CD4-positive, alpha-beta T cell (primary cell): ENCODE data around the gene IL12A. TPM values are rescaled to one million over a fixed set of nuclear protein-coding genes. Genes with fewer than 3 reads are reported as not detected.

ENCODE experiments used
- ATAC-seq: fragments of 200-7000 bp; cut with Tn5 transposase; one replicate; pipeline ENCODE4 v1.10.0; 2022; ENCODE audit warnings: mild to moderate bottlenecking; ENCODE audit not compliant: poor library complexity
- CTCF ChIA-PET: fragments of 350-600 bp; sonication (Branson Sonifier 250); formaldehyde crosslinking; loops from one replicate; lab custom pipeline; 2021; ENCODE audit warnings: antibody characterized with exemption, inconsistent platforms; lab: Charles Lee
- POLR2A ChIA-PET: fragments of 350-600 bp; sonication (Branson Sonifier 250); formaldehyde crosslinking; loops from one replicate; lab custom pipeline; 2021; ENCODE audit warnings: antibody characterized with exemption, inconsistent platforms; lab: Charles Lee
- DNase-seq, 14 experiments: peaks; one replicate each; pipeline ENCODE4 v3.0.0-alpha.2; 2013 to 2020; ENCODE audit warnings: mixed read lengths in 2 of 14
- H3K27ac ChIP-seq, 2 donors: one replicate each; pipeline versions ENCODE4 v1.5.1 to v1.7.0; 2013; ENCODE audit warnings: low read length in 2 of 2, low read depth in 1 of 2, mild to moderate bottlenecking in 1 of 2
- H3K27me3 ChIP-seq, 2 experiments: 1 replicate in 1 of 2; 2 replicates in 1 of 2; pipeline versions ENCODE4 v1.6.1 to v1.7.0; 2013; ENCODE audit warnings: low read length in 2 of 2, control low read depth in 1 of 2, mild to moderate bottlenecking in 1 of 2, moderate library complexity in 1 of 2; ENCODE audit not compliant: insufficient read depth in 2 of 2, control insufficient read depth in 1 of 2
- H3K36me3 ChIP-seq: one replicate; pipeline ENCODE4 v1.6.1; 2013; ENCODE audit warnings: low read length, control low read depth; ENCODE audit not compliant: insufficient read depth
- H3K4me1 ChIP-seq: one replicate; pipeline ENCODE4 v1.6.1; 2013; ENCODE audit warnings: low read length, control low read depth; ENCODE audit not compliant: insufficient read depth
- H3K4me3 ChIP-seq: one replicate; pipeline ENCODE4 v1.5.1; 2013; ENCODE audit warnings: mild to moderate bottlenecking, low read length, moderate library complexity
- H3K9me3 ChIP-seq, 2 experiments: 1 replicate in 1 of 2; 2 replicates in 1 of 2; pipeline versions ENCODE4 v1.6.1 to v1.7.0; 2013; ENCODE audit warnings: low read length in 2 of 2, mild to moderate bottlenecking in 2 of 2, control low read depth in 1 of 2, moderate library complexity in 1 of 2; ENCODE audit not compliant: control insufficient read depth in 1 of 2, insufficient read depth in 1 of 2
- H3K27ac Mint-ChIP-seq: one replicate; pipeline ENCODE4 v1.8.0; 2020; ENCODE audit warnings: mixed read lengths
- H3K27me3 Mint-ChIP-seq: one replicate; pipeline ENCODE4 v1.8.0; 2021; ENCODE audit warnings: mixed read lengths
- H3K36me3 Mint-ChIP-seq: one replicate; pipeline ENCODE4 v1.8.0; 2021; ENCODE audit warnings: low read depth, mixed read lengths
- H3K4me1 Mint-ChIP-seq: one replicate; pipeline ENCODE4 v1.8.0; 2021; ENCODE audit warnings: low read depth, mixed read lengths
- H3K4me3 Mint-ChIP-seq: one replicate; pipeline ENCODE4 v1.8.0; 2020; ENCODE audit warnings: mild to moderate bottlenecking, mixed read lengths
- H3K9me3 Mint-ChIP-seq: one replicate; pipeline ENCODE4 v1.8.0; 2020; ENCODE audit warnings: mixed read lengths
- CTCF ChIP-seq: fragments of 200-600 bp; IDR thresholded peaks from one replicate; pipeline ENCODE4 v1.8.0; 2022; ENCODE audit warnings: antibody characterized with exemption, mild to moderate bottlenecking
- intact Hi-C, 2 experiments: fragments of 100-400 bp; cut with DNase I in 1 of 2; cut with micrococcal nuclease in 1 of 2; formaldehyde crosslinking; loops; one replicate each; pipeline versions ENCODE4 v1.15.1 to v1.9.0; 2023 to 2025; cut with DNase I, micrococcal nuclease
- total RNA-seq, 174 experiments: library from RNA in 2 of 174; stranded (reverse) in 2 of 174; gene quantifications; one replicate each; pipeline ENCODE4 v1.2.3 and lab custom pipeline; 2021 to 2026

IL12A gene
- total RNA-seq, 2 experiments from 2014 or later: 0.93 to 1.0 TPM

GRCh38 chr3:160005004-160005403 is 16.4 kb downstream of the IL12A start:
- H3K27me3 ChIP-seq: no peaks in the 10 kb centered on the region
- no peak overlapping the region for H3K4me3 ChIP-seq
- ATAC-seq (no peak), DNase-seq (no peak)
- H3K27ac Mint-ChIP-seq: no peak overlapping the region
- intact Hi-C loops: loop anchor here in 1 of 2 experiments (10.0 kb wide), 1 partner anchor 1160 kb away; no protein-coding TSS in a partner anchor
- no peaks in the 10 kb centered on the region for H3K4me1 Mint-ChIP-seq
- no peaks in the 10 kb centered on the region for H3K27me3 Mint-ChIP-seq
- POLR2A ChIA-PET: no interaction called here
- no peaks in the 10 kb centered on the region for H3K36me3 ChIP-seq
- no peak overlapping the region for H3K4me3 Mint-ChIP-seq
- no peaks in the 10 kb centered on the region for H3K4me1 ChIP-seq
- H3K27ac ChIP-seq: no peak overlapping the region
- no peaks in the 10 kb centered on the region for H3K9me3 ChIP-seq
- H3K9me3 Mint-ChIP-seq: no peaks in the 10 kb centered on the region
- no peak for TF ChIP-seq CTCF
- H3K36me3 Mint-ChIP-seq: no peaks in the 10 kb centered on the region
- CTCF ChIA-PET: interaction anchor here (2.1 kb wide), 1 partner anchor 18 kb away, joined by 6 read pairs; no protein-coding TSS in a partner anchor

- no peak overlapping the region for H3K27ac ChIP-seq
- peak; percentile 41 for TF ChIP-seq CTCF
- Mint-ChIP-seq H3K4me3 (no peak overlapping the region), H3K27ac (no peak overlapping the region), H3K9me3 (no peaks in the 10 kb centered on the region), H3K36me3 (no peaks in the 10 kb centered on the region), H3K27me3 (no peaks in the 10 kb centered on the region), H3K4me1 (no peaks in the 10 kb centered on the region)
- H3K4me1 ChIP-seq: peaks cover 3% of the 10 kb centered on the region
- no peaks in the 10 kb centered on the region for H3K27me3 ChIP-seq
- ChIA-PET POLR2A (interaction anchor here (0.6 kb wide), 1 partner anchor 122 kb away, joined by 3 read pairs; no protein-coding TSS in a partner anchor), CTCF (interaction anchor here (2.1 kb wide), 1 partner anchor 20 kb away, joined by 6 read pairs; no protein-coding TSS in a partner anchor)
- intact Hi-C loops: loop anchor here in 1 of 2 experiments (10.0 kb wide), 1 partner anchor 1162 kb away; no protein-coding TSS in a partner anchor
- ATAC-seq (no peak), DNase-seq (peak in 3 of 14 experiments; percentile 21 to 40 (median 35))
- no peaks in the 10 kb centered on the region for H3K36me3 ChIP-seq
- no peak overlapping the region for H3K4me3 ChIP-seq
- H3K9me3 ChIP-seq: no peaks in the 10 kb centered on the region
Observed at GRCh38 chr3:160006282-160007163, 17.9 kb downstream of the IL12A start.

GRCh38 chr3:160008961-160009360 is 20.3 kb downstream of the IL12A start:
- intact Hi-C loops: loop anchor here in 1 of 2 experiments (10.0 kb wide), 1 partner anchor 1164 kb away; no protein-coding TSS in a partner anchor
- Mint-ChIP-seq H3K9me3 (no peaks in the 10 kb centered on the region), H3K4me1 (peaks cover 5% of the 10 kb centered on the region), H3K27me3 (no peaks in the 10 kb centered on the region), H3K4me3 (no peak overlapping the region), H3K27ac (no peak overlapping the region), H3K36me3 (no peaks in the 10 kb centered on the region)
- no peak overlapping the region for H3K27ac ChIP-seq
- ATAC-seq (no peak), DNase-seq (no peak)
- H3K4me3 ChIP-seq: no peak overlapping the region
- POLR2A ChIA-PET: no interaction called here
- no peaks in the 10 kb centered on the region for H3K27me3 ChIP-seq
- CTCF ChIA-PET: no interaction called here
- TF ChIP-seq CTCF: no peak
- no peaks in the 10 kb centered on the region for H3K9me3 ChIP-seq
- no peaks in the 10 kb centered on the region for H3K36me3 ChIP-seq
- H3K4me1 ChIP-seq: peaks cover 3% of the 10 kb centered on the region
